Activated B cell treated with CpG ODN at 0.5 μM for 24 hours (primary cell): ENCODE results near the gene IFT74. TPM values are rescaled to one million over a fixed set of nuclear protein-coding genes. Genes with fewer than 3 reads are reported as not detected.

ENCODE experiments used
- ATAC-seq: fragments of 200-7000 bp; cut with Tn5 transposase; one replicate; pipeline ENCODE4 v1.10.0; 2021; ENCODE audit warnings: low read depth, mild to moderate bottlenecking, moderate library complexity
- CTCF ChIA-PET: fragments of 350-600 bp; sonication (Branson Sonifier 250); formaldehyde crosslinking; loops from one replicate; lab custom pipeline; 2021; ENCODE audit warnings: antibody characterized with exemption; lab: Charles Lee
- POLR2A ChIA-PET: fragments of 350-600 bp; sonication (Branson Sonifier 250); formaldehyde crosslinking; loops from one replicate; lab custom pipeline; 2021; ENCODE audit warnings: antibody characterized with exemption; lab: Charles Lee
- DNase-seq: peaks from one replicate; pipeline ENCODE4 v3.0.0; 2022
- H3K27ac Mint-ChIP-seq: one replicate; pipeline ENCODE4 v1.8.0; 2020; ENCODE audit warnings: mixed read lengths
- H3K27me3 Mint-ChIP-seq: one replicate; pipeline ENCODE4 v1.8.0; 2021; ENCODE audit warnings: mixed read lengths
- H3K36me3 Mint-ChIP-seq: one replicate; pipeline ENCODE4 v1.8.0; 2021; ENCODE audit warnings: low read depth, mixed read lengths
- H3K4me1 Mint-ChIP-seq: one replicate; pipeline ENCODE4 v1.8.0; 2021; ENCODE audit warnings: mixed read lengths
- H3K4me3 Mint-ChIP-seq: one replicate; pipeline ENCODE4 v1.8.0; 2020; ENCODE audit warnings: mild to moderate bottlenecking, mixed read lengths
- H3K9me3 Mint-ChIP-seq: one replicate; pipeline ENCODE4 v1.8.0; 2020; ENCODE audit warnings: mixed read lengths
- CTCF ChIP-seq: fragments of 200-600 bp; IDR thresholded peaks from one replicate; pipeline ENCODE4 v1.8.0; 2022; ENCODE audit warnings: antibody characterized with exemption, mild to moderate bottlenecking
- intact Hi-C: fragments of 100-400 bp; cut with micrococcal nuclease; formaldehyde crosslinking; loops from one replicate; pipeline ENCODE4 v1.15.1; 2024
- total RNA-seq: library from RNA; stranded (reverse); gene quantifications from 2 replicates; pipeline ENCODE4 v1.2.3, GENCODE V29; 2022

The IFT74 gene
- total RNA-seq, 1 donor from 2014 or later, result 14.3 TPM

GRCh38 chr9:27029186-27029585, 73.0 kb downstream of the IFT74 start:
- POLR2A ChIA-PET, result no interaction called here
- H3K4me3 Mint-ChIP-seq, result no peak overlapping the region
- H3K27me3 Mint-ChIP-seq, result no peaks in the 10 kb centered on the region
- H3K9me3 Mint-ChIP-seq, result no peaks in the 10 kb centered on the region
- no peak for TF ChIP-seq CTCF
- H3K4me1 Mint-ChIP-seq, result no peaks in the 10 kb centered on the region
- ATAC-seq (no peak), DNase-seq (no peak)
- H3K36me3 Mint-ChIP-seq, result peaks cover 9% of the 10 kb centered on the region
- intact Hi-C loops, result no loop called here
- H3K27ac Mint-ChIP-seq, result no peak overlapping the region
- CTCF ChIA-PET, result no interaction called here

- intact Hi-C loops, result loop anchor here (1.0 to 2.0 kb wide), 3 partner anchors 242 to 855 kb away; no protein-coding TSS in a partner anchor
- ChIA-PET POLR2A (no interaction called here), CTCF (no interaction called here)
- TF ChIP-seq CTCF, result peak; percentile 96
- Mint-ChIP-seq H3K4me1 (no peaks in the 10 kb centered on the region), H3K4me3 (no peak overlapping the region), H3K9me3 (no peaks in the 10 kb centered on the region), H3K36me3 (peaks cover 12% of the 10 kb centered on the region), H3K27me3 (no peaks in the 10 kb centered on the region), H3K27ac (no peak overlapping the region)
- ATAC-seq (peak; percentile 61), DNase-seq (no peak)
Observed at GRCh38 chr9:27033815-27034403, 77.7 kb downstream of the IFT74 start.

- Mint-ChIP-seq H3K4me3 (no peak overlapping the region), H3K36me3 (peaks cover 12% of the 10 kb centered on the region)
- intact Hi-C loops, result no loop called here
Observed at GRCh38 chr9:27037499-27037898, 81.3 kb downstream of the IFT74 start.

GRCh38 chr9:27041746-27042145, 85.5 kb downstream of the IFT74 start:
- TF ChIP-seq CTCF, result no peak
- DNase-seq, result no peak
- ChIA-PET CTCF (no interaction called here), POLR2A (no interaction called here)
- Mint-ChIP-seq H3K4me1 (no peaks in the 10 kb centered on the region), H3K36me3 (peaks cover 9% of the 10 kb centered on the region), H3K27me3 (no peaks in the 10 kb centered on the region), H3K9me3 (no peaks in the 10 kb centered on the region), H3K27ac (no peak overlapping the region), H3K4me3 (no peak overlapping the region)
- intact Hi-C loops, result no loop called here
- no peak for ATAC-seq

More at GRCh38 chr9:27037499-27037898, 81.3 kb downstream of the IFT74 start:
- CTCF ChIA-PET, result interaction anchor here (1.1 kb wide), 1 partner anchor 18 kb away, joined by 3 read pairs; no protein-coding TSS in a partner anchor
- ATAC-seq, result no peak
- DNase-seq, result no peak
- Mint-ChIP-seq H3K4me1 (no peaks in the 10 kb centered on the region), H3K9me3 (no peaks in the 10 kb centered on the region), H3K27ac (no peak overlapping the region), H3K27me3 (no peaks in the 10 kb centered on the region)
- no peak for TF ChIP-seq CTCF
- POLR2A ChIA-PET, result interaction anchor here (0.7 kb wide), 1 partner anchor 18 kb away, joined by 9 read pairs; no protein-coding TSS in a partner anchor

GRCh38 chr9:27042476-27042875, 86.3 kb downstream of the IFT74 start:
- Mint-ChIP-seq H3K4me3 (no peak overlapping the region), H3K27me3 (no peaks in the 10 kb centered on the region), H3K9me3 (no peaks in the 10 kb centered on the region), H3K36me3 (peaks cover 11% of the 10 kb centered on the region), H3K4me1 (no peaks in the 10 kb centered on the region), H3K27ac (no peak overlapping the region)
- POLR2A ChIA-PET, result no interaction called here
- intact Hi-C loops, result no loop called here
- DNase-seq (no peak), ATAC-seq (no peak)
- CTCF ChIA-PET, result no interaction called here
- no peak for TF ChIP-seq CTCF
